LNCAP (cell line): ENCODE measurements around the gene PCGF6.

Experiments
- CTCF ChIP-seq: fragments of 450-650 bp; IDR thresholded peaks from 2 replicates; pipeline ENCODE4 v1.5.1; 2017; ENCODE audit warnings: mild to moderate bottlenecking

The PCGF6 gene

GRCh38 chr10:103336370-103336769, 14.6 kb downstream of the PCGF6 start:
- no peak for TF ChIP-seq CTCF

GRCh38 chr10:103334567-103334966, 16.4 kb downstream of the PCGF6 start:
- TF ChIP-seq CTCF = no peak

GRCh38 chr10:103333934-103334520, 16.9 kb downstream of the PCGF6 start:
- TF ChIP-seq CTCF = peak; percentile 76

- TF ChIP-seq CTCF = no peak
These were observed 23.0 kb downstream of the PCGF6 start for GRCh38 chr10:103327906-103328305.

- TF ChIP-seq CTCF = no peak
These were observed 34.9 kb downstream of the PCGF6 start for GRCh38 chr10:103316087-103316486.

- no peak for TF ChIP-seq CTCF
These were observed 40.7 kb downstream of the PCGF6 start for GRCh38 chr10:103310197-103310596.

GRCh38 chr10:103307594-103307993, 43.3 kb downstream of the PCGF6 start:
- no peak for TF ChIP-seq CTCF

- no peak for TF ChIP-seq CTCF
These were observed 55.4 kb downstream of the PCGF6 start for GRCh38 chr10:103295374-103296015.
